ENCODE data around the gene CYP19A1. TPM values are rescaled to one million over a fixed set of nuclear protein-coding genes. Genes with fewer than 3 reads are reported as not detected.
A peak's percentile ranks its signal among the peaks of the same experiment; 100 is the strongest.

Gene CYP19A1
- total and polyA plus RNA-seq, 9 of the 15 experiments (the other 6 are each of a cell fraction or from before 2014, with no cell fraction given): 0.16 to 0.63 (median 0.47) TPM; not detected in 3

GRCh38 chr15:51314391-51315337 is 23.7 kb downstream of the CYP19A1 start:
- H3K9me3 ChIP-seq (replicated peaks; ENCODE audit: control insufficient read depth, insufficient read depth, low read depth, low read length): no peaks in the 10 kb centered on the region
- DNase-seq (ENCODE audit: extremely low read depth in 1 of 4, low spot score in 3 of 4) (no peak), ATAC-seq (no peak), FAIRE-seq (no peak)
- H3K4me3 ChIP-seq: no peak overlapping the region
- H3K4me1 ChIP-seq (replicated peaks in 1 of 2; ENCODE audit: control insufficient read depth in 2 of 2, insufficient read depth in 2 of 2, low read length in 2 of 2): no peaks in the 10 kb centered on the region
- no peaks in the 10 kb centered on the region for H3K79me2 ChIP-seq (ENCODE audit: control insufficient read depth, insufficient read depth, low read length)
- H2AFZ ChIP-seq (ENCODE audit: low read depth, low read length): no peak overlapping the region
- BruUV-seq (replicated peaks): no TSS peak
- H4K20me1 ChIP-seq (replicated peaks; ENCODE audit: control insufficient read depth, insufficient read depth, low read length): no peaks in the 10 kb centered on the region; the same call in 1 of the 2 replicates
- no peaks in the 10 kb centered on the region for H3K36me3 ChIP-seq (ENCODE audit: control insufficient read depth, insufficient read depth, low read length)
- H3K27me3 ChIP-seq (ENCODE audit: control insufficient read depth in 2 of 2, insufficient read depth in 2 of 2, low read length in 2 of 2): peaks cover 3 to 14% of the 10 kb centered on the region in 2 experiments; a peak in 3 of 5 replicates
- in situ Hi-C loops (cut with MboI) (no loop called here), intact Hi-C loops (cut with micrococcal nuclease) (no loop called here)
- H3K4me2 ChIP-seq (ENCODE audit: insufficient read depth, low read length): no peak overlapping the region
- H3K9ac ChIP-seq (ENCODE audit: insufficient read depth in 1 of 2, low read depth in 2 of 2, low read length in 2 of 2): no peak overlapping the region
- TF ChIP-seq NR2C2 (CRISPR knock-in tag; IDR thresholded peaks at IDR 0.05) (no peak), NR2C2 (tag; IDR thresholded peaks at IDR 0.05) (no peak), ZNF445 (CRISPR knock-in tag; IDR thresholded peaks at IDR 0.05; ENCODE audit: low read depth) (no peak)
- ChIA-PET POLR2A (no interaction called here), CTCF (ENCODE audit: low intra/inter-chr PET ratio) (no interaction called here)
- no peaks in the 10 kb centered on the region for H3K9me1 ChIP-seq (ENCODE audit: control insufficient read depth, insufficient read depth, low read length)
- 0% methylated on average over 9 of the region's 10 CpGs for WGBS (ENCODE audit: insufficient coverage, low coverage, missing lambda C conversion rate)
- no peak overlapping the region for H3K27ac ChIP-seq (ENCODE audit: extremely low read depth, low read depth, low read length)

- ATAC-seq (no peak), DNase-seq (ENCODE audit: extremely low read depth in 1 of 4, low spot score in 3 of 4) (no peak), FAIRE-seq (no peak)
- no peak overlapping the region for H3K4me3 ChIP-seq
- TF ChIP-seq BRD9 (IDR thresholded peaks at IDR 0.05; ENCODE audit: low read depth, partially characterized antibody): peak; percentile 60
- no peak for TF ChIP-seq POLR3G (IDR thresholded peaks at IDR 0.05; ENCODE audit: extremely low read depth, insufficient read length, insufficient replicate concordance)
- no peak for TF ChIP-seq MXD1 (CRISPR knock-in tag; IDR thresholded peaks at IDR 0.05; ENCODE audit: borderline replicate concordance, poor library complexity, severe bottlenecking)
- H3K9me1 ChIP-seq (ENCODE audit: control insufficient read depth, insufficient read depth, low read length): no peaks in the 10 kb centered on the region
- no peak overlapping the region for H3K4me2 ChIP-seq (ENCODE audit: insufficient read depth, low read length)
- no peak overlapping the region for H3K27ac ChIP-seq (ENCODE audit: extremely low read depth, low read depth, low read length)
- H3K4me1 ChIP-seq (replicated peaks in 1 of 2; ENCODE audit: control insufficient read depth in 2 of 2, insufficient read depth in 2 of 2, low read length in 2 of 2): no peaks in the 10 kb centered on the region
- no peaks in the 10 kb centered on the region for H3K9me3 ChIP-seq (replicated peaks; ENCODE audit: control insufficient read depth, insufficient read depth, low read depth, low read length)
- no peaks in the 10 kb centered on the region for H3K36me3 ChIP-seq (ENCODE audit: control insufficient read depth, insufficient read depth, low read length)
- no peaks in the 10 kb centered on the region; the same call in 1 of the 2 replicates for H4K20me1 ChIP-seq (replicated peaks; ENCODE audit: control insufficient read depth, insufficient read depth, low read length)
- ChIA-PET CTCF (ENCODE audit: low intra/inter-chr PET ratio) (no interaction called here), POLR2A (interaction anchor here (1.0 kb wide), 1 partner anchor 13 kb away, joined by 3 read pairs; no protein-coding TSS in a partner anchor)
- no peak overlapping the region for H3K9ac ChIP-seq (ENCODE audit: insufficient read depth in 1 of 2, low read depth in 2 of 2, low read length in 2 of 2)
- H3K27me3 ChIP-seq (ENCODE audit: control insufficient read depth in 2 of 2, insufficient read depth in 2 of 2, low read length in 2 of 2): peaks cover 3 to 14% of the 10 kb centered on the region in 2 experiments; a peak in 3 of 5 replicates
- in situ Hi-C loops (cut with MboI): no loop called here
- no TSS peak for BruUV-seq (replicated peaks)
- intact Hi-C loops (cut with micrococcal nuclease): no loop called here
- H3K79me2 ChIP-seq (ENCODE audit: control insufficient read depth, insufficient read depth, low read length): no peaks in the 10 kb centered on the region
- H2AFZ ChIP-seq (ENCODE audit: low read depth, low read length): no peak overlapping the region
- WGBS (ENCODE audit: insufficient coverage, low coverage, missing lambda C conversion rate): 2% methylated on average over 9 of the region's 10 CpGs
Observed at GRCh38 chr15:51313644-51314280, 24.6 kb downstream of the CYP19A1 start.

Data from K562 (cell line).